SU-DHL-6 (cell line): Measurements from ENCODE around the gene HS6ST3.

Experiments
- H2AFZ ChIP-seq: fragments of 200-600 bp; sonication (generic); 2 replicates; pipeline ENCODE4 v1.6.1; 2014; ENCODE audit warnings: low read depth, mild to moderate bottlenecking, moderate library complexity, mixed read lengths, antibody characterized with exemption, low read length; ENCODE audit not compliant: severe bottlenecking
- H3F3A ChIP-seq: fragments of 200-600 bp; shearing (Covaris generic); 2 replicates; pipeline ENCODE4 v1.6.0; 2016; ENCODE audit warnings: antibody characterized with exemption, mild to moderate bottlenecking; ENCODE audit not compliant: insufficient read depth
- H3K27ac ChIP-seq: fragments of 200-600 bp; sonication (generic); 2 replicates; pipeline ENCODE4 v1.5.1; 2016; ENCODE audit warnings: low read depth, mild to moderate bottlenecking, low read length, moderate library complexity, mixed read lengths
- H3K27me3 ChIP-seq: fragments of 200-600 bp; sonication (generic), shearing (Covaris generic); 2 replicates; pipeline ENCODE4 v1.6.0; 2014; ENCODE audit warnings: mild to moderate bottlenecking, low read length
- H3K36me3 ChIP-seq: fragments of 200-600 bp; sonication (generic); 2 replicates; pipeline ENCODE4 v1.6.1; 2014; ENCODE audit warnings: mild to moderate bottlenecking, low read length, mixed read lengths
- H3K4me2 ChIP-seq: fragments of 300-600, 200-600 bp; shearing (Covaris generic), sonication (generic); 2 replicates; pipeline ENCODE4 v1.6.0; 2014; ENCODE audit warnings: low read length, low read depth, mild to moderate bottlenecking; ENCODE audit not compliant: poor library complexity, severe bottlenecking
- H3K4me3 ChIP-seq: fragments of 200-600 bp; sonication (generic); 2 replicates; pipeline ENCODE4 v1.5.1; 2014; ENCODE audit warnings: antibody characterized with exemption, low read length, mild to moderate bottlenecking, mixed read lengths; ENCODE audit not compliant: insufficient read depth, poor library complexity, severe bottlenecking
- H3K79me2 ChIP-seq: fragments of 200-600 bp; sonication (generic); 2 replicates; pipeline ENCODE4 v1.6.1; 2014; ENCODE audit warnings: mild to moderate bottlenecking, low read length, moderate library complexity; ENCODE audit not compliant: insufficient read depth
- H3K9ac ChIP-seq: fragments of 200-600 bp; sonication (generic); 2 replicates; pipeline ENCODE4 v1.7.0; 2014; ENCODE audit warnings: mild to moderate bottlenecking, low read length
- H3K9me2 ChIP-seq: fragments of 200-600 bp; sonication (generic); replicated peaks from 2 replicates; pipeline ENCODE4 v1.6.1; 2014; ENCODE audit warnings: low read length; ENCODE audit not compliant: insufficient read depth
- H3K9me3 ChIP-seq: fragments of 200-600 bp; sonication (generic); 2 replicates; pipeline ENCODE4 v1.6.1; 2014; ENCODE audit warnings: low read length, mixed read lengths; ENCODE audit not compliant: insufficient read depth
- H4K20me1 ChIP-seq: fragments of 200-600 bp; sonication (generic); 2 replicates; pipeline ENCODE4 v1.6.1; 2014; ENCODE audit warnings: low read depth, mild to moderate bottlenecking, antibody characterized with exemption, low read length, moderate library complexity, mixed read lengths
- EZH2phosphoT487 ChIP-seq: fragments of 200-600 bp; sonication (generic), shearing (Covaris generic); conservative IDR thresholded peaks from 2 replicates; pipeline ENCODE4 v1.6.1; 2018; ENCODE audit warnings: mild to moderate bottlenecking, antibody characterized with exemption, low read length, moderate library complexity, mixed read lengths
- TF ChIP-seq, protein P1 (sequence below): fragments of 200-600 bp; sonication (generic); IDR thresholded peaks from one replicate; pipeline ENCODE4 v1.5.1; 2017; ENCODE audit warnings: antibody characterized with exemption, mild to moderate bottlenecking, low read length, moderate library complexity; ENCODE audit not compliant: insufficient read depth, poor library complexity, severe bottlenecking

Gene HS6ST3

DNA sequence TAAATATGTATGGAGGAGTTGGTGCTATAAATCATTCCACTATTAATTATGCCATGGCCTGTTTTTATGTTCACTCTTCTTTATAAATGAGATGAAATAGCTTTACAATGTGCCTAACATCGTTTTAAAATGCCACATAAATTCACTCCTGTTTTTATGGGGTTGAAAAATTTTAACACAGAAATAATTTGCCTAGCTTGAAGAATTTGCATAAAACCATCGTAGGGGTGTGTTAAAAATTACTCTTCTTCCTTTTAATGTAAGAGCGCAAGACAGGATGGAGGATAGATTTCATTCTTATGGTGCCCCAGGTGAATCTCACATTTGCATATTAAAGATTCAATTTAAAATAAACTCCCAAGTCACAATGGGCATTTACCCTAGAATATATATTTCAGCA is 456.6 kb downstream of the HS6ST3 start:
- no peaks in the 10 kb centered on the region for H3F3A ChIP-seq
- H3K9ac ChIP-seq = no peak overlapping the region
- H3K9me3 ChIP-seq = no peaks in the 10 kb centered on the region
- H2AFZ ChIP-seq = no peak overlapping the region
- no peaks in the 10 kb centered on the region for H3K9me2 ChIP-seq
- no peak overlapping the region for H3K27ac ChIP-seq
- no peak overlapping the region for H3K4me2 ChIP-seq
- no peaks in the 10 kb centered on the region for H4K20me1 ChIP-seq
- H3K27me3 ChIP-seq = no peaks in the 10 kb centered on the region
- H3K36me3 ChIP-seq = no peaks in the 10 kb centered on the region
- TF ChIP-seq EZH2phosphoT487 = no peak
- TF ChIP-seq, protein P1, sequence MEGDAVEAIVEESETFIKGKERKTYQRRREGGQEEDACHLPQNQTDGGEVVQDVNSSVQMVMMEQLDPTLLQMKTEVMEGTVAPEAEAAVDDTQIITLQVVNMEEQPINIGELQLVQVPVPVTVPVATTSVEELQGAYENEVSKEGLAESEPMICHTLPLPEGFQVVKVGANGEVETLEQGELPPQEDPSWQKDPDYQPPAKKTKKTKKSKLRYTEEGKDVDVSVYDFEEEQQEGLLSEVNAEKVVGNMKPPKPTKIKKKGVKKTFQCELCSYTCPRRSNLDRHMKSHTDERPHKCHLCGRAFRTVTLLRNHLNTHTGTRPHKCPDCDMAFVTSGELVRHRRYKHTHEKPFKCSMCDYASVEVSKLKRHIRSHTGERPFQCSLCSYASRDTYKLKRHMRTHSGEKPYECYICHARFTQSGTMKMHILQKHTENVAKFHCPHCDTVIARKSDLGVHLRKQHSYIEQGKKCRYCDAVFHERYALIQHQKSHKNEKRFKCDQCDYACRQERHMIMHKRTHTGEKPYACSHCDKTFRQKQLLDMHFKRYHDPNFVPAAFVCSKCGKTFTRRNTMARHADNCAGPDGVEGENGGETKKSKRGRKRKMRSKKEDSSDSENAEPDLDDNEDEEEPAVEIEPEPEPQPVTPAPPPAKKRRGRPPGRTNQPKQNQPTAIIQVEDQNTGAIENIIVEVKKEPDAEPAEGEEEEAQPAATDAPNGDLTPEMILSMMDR = no peak
- H3K4me3 ChIP-seq = no peak overlapping the region
- no peaks in the 10 kb centered on the region for H3K79me2 ChIP-seq

DNA sequence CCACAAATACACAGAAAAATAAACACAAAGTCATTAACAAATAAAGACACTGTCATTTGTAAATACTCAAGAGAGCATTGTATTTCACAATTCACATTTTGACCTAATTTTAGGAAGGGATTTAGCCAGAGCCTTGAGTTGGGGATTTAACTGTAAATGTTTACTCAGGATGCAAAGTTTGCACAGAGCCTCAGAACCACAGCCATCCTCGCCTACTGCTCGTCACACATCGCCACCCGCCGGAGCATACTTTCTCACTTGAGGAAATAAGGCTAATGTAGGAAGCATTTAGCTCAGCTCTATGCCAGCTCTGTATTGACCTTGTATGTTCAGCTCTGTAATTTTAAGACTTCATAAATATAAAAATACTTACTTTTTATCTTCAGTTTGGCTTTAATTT is 461.6 kb downstream of the HS6ST3 start:
- H3K27ac ChIP-seq = no peak overlapping the region
- no peak overlapping the region for H2AFZ ChIP-seq
- no peaks in the 10 kb centered on the region for H4K20me1 ChIP-seq
- H3F3A ChIP-seq = no peaks in the 10 kb centered on the region
- TF ChIP-seq, protein P1 = no peak
- no peak for TF ChIP-seq EZH2phosphoT487
- H3K36me3 ChIP-seq = no peaks in the 10 kb centered on the region
- H3K9ac ChIP-seq = no peak overlapping the region
- H3K9me2 ChIP-seq = no peaks in the 10 kb centered on the region
- no peaks in the 10 kb centered on the region for H3K9me3 ChIP-seq
- no peaks in the 10 kb centered on the region for H3K27me3 ChIP-seq
- H3K4me3 ChIP-seq = no peak overlapping the region
- no peaks in the 10 kb centered on the region for H3K79me2 ChIP-seq
- H3K4me2 ChIP-seq = no peak overlapping the region

DNA sequence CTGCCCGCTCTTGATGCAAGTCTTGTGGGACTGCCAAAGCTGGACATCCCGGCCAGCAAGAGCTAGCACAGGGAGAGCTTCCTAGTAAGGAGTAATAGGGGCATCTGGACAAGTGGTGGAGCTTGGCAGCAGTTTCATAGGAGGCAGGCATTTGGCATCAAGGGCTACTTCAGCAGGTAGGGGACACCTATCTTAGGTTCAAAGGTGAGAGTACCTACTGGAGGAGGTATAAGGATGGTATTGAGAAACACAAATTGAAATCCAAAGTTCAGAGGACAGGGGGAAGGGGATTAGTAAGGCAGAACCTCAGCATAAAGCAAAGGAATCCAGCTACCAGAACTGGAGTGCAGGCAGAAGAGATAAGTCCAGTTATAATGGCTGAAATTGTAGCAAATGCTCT is 462.7 kb downstream of the HS6ST3 start:
- no peak overlapping the region for H3K27ac ChIP-seq
- H3K4me2 ChIP-seq = no peak overlapping the region
- no peaks in the 10 kb centered on the region for H4K20me1 ChIP-seq
- no peaks in the 10 kb centered on the region for H3K9me2 ChIP-seq
- H3F3A ChIP-seq = no peaks in the 10 kb centered on the region
- no peak overlapping the region for H2AFZ ChIP-seq
- no peak overlapping the region for H3K9ac ChIP-seq
- no peaks in the 10 kb centered on the region for H3K36me3 ChIP-seq
- no peak overlapping the region for H3K4me3 ChIP-seq
- H3K27me3 ChIP-seq = no peaks in the 10 kb centered on the region
- no peaks in the 10 kb centered on the region for H3K79me2 ChIP-seq
- TF ChIP-seq, protein P1 = no peak
- TF ChIP-seq EZH2phosphoT487 = no peak
- no peaks in the 10 kb centered on the region for H3K9me3 ChIP-seq
